ENCODE measurements around the gene SUMO3. TPM values are rescaled to one million over a fixed set of nuclear protein-coding genes. Genes with fewer than 3 reads are reported as not detected.

Gene SUMO3
- total and polyA plus RNA-seq, 2 donors (not counting 1 experiment from before 2014, with no cell fraction given), result 96.3 to 190 TPM

- peak in 1 of 2 donors; percentile 13 for DNase-seq (ENCODE audit: low read depth in 2 of 2)
- Histone ChIP-seq H3K27me3 (ENCODE audit: control insufficient read depth, insufficient read depth, low read length) (no peaks in the 10 kb centered on the region), H3K9me3 (ENCODE audit: control insufficient read depth, insufficient read depth, low read depth, low read length) (no peaks in the 10 kb centered on the region), H3K4me3 (replicated peaks in 1 of 4; ENCODE audit: control extremely low read depth in 1 of 4, insufficient read depth in 1 of 4, low read depth in 3 of 4, low read length in 4 of 4) (peak overlapping the region; percentile 90 to 97 (median 93)), H3K79me2 (ENCODE audit: control insufficient read depth, insufficient read depth, low read length) (peaks cover 39% of the 10 kb centered on the region), H4K20me1 (ENCODE audit: control insufficient read depth, extremely low read depth, insufficient read depth, low read length) (no peaks in the 10 kb centered on the region), H3K27ac (ENCODE audit: insufficient read depth, low read length) (peak overlapping the region; percentile 70), H3K4me2 (ENCODE audit: extremely low read depth, insufficient read depth, low read length) (peak overlapping the region; percentile 95), H2AFZ (ENCODE audit: low read length) (no peak overlapping the region), H3K36me3 (ENCODE audit: control insufficient read depth, insufficient read depth, low read length) (peaks cover 16% of the 10 kb centered on the region), H3K4me1 (ENCODE audit: control insufficient read depth, extremely low read depth, insufficient read depth, low read length) (peaks cover 4% of the 10 kb centered on the region), H3K9ac (ENCODE audit: insufficient read depth, low read length) (peak overlapping the region; percentile 81)
- TF ChIP-seq CTCF (conservative IDR thresholded peaks at IDR 0.05 in 1 of 2, IDR thresholded peaks at IDR 0.05 in 1 of 2; ENCODE audit: low read depth in 1 of 2, low read length in 2 of 2) (no peak), EZH2 (IDR thresholded peaks at IDR 0.05; ENCODE audit: low read length, missing control alignments) (no peak)
These were observed 15.3 kb downstream of the SUMO3 start for GRCh38 chr21:44802396-44803153.

- Histone ChIP-seq H2AFZ (ENCODE audit: low read length) (peak within 1 kb of the TSS; percentile 92), H3K4me3 (replicated peaks in 1 of 4; ENCODE audit: control extremely low read depth in 1 of 4, insufficient read depth in 1 of 4, low read depth in 3 of 4, low read length in 4 of 4) (peak within 1 kb of the TSS; percentile 90 to 97 (median 93)), H3K4me1 (ENCODE audit: control insufficient read depth, extremely low read depth, insufficient read depth, low read length) (peaks cover 4% of the 10 kb centered on the region), H3K9me3 (ENCODE audit: control insufficient read depth, insufficient read depth, low read depth, low read length) (no peaks in the 10 kb centered on the region), H3K79me2 (ENCODE audit: control insufficient read depth, insufficient read depth, low read length) (peaks cover 44% of the 10 kb centered on the region), H3K4me2 (ENCODE audit: extremely low read depth, insufficient read depth, low read length) (peak within 1 kb of the TSS; percentile 95), H3K27ac (ENCODE audit: insufficient read depth, low read length) (peak within 1 kb of the TSS; percentile 70), H4K20me1 (ENCODE audit: control insufficient read depth, extremely low read depth, insufficient read depth, low read length) (no peaks in the 10 kb centered on the region), H3K9ac (ENCODE audit: insufficient read depth, low read length) (peak within 1 kb of the TSS; percentile 81), H3K36me3 (ENCODE audit: control insufficient read depth, insufficient read depth, low read length) (peaks cover 11% of the 10 kb centered on the region), H3K27me3 (ENCODE audit: control insufficient read depth, insufficient read depth, low read length) (no peaks in the 10 kb centered on the region)
- DNase-seq (ENCODE audit: low read depth in 2 of 2), result peak; percentile 70 to 76
- TF ChIP-seq EZH2 (IDR thresholded peaks at IDR 0.05; ENCODE audit: low read length, missing control alignments), result no peak
- no peak for TF ChIP-seq CTCF (conservative IDR thresholded peaks at IDR 0.05 in 1 of 2, IDR thresholded peaks at IDR 0.05 in 1 of 2; ENCODE audit: low read depth in 1 of 2, low read length in 2 of 2)
These were observed 16.1 kb downstream of the SUMO3 start, which contains the start of gene UBE2G2 for GRCh38 chr21:44801468-44802395. Gene UBE2G2, minus strand, starts transcription at chr21:44801820. Its CDS starts 72 bp downstream, at chr21:44801748.

GRCh38 chr21:44800971-44801467 lies 16.8 kb downstream of the SUMO3 start:
- Histone ChIP-seq H3K4me2 (ENCODE audit: extremely low read depth, insufficient read depth, low read length) (peak overlapping the region; percentile 95), H3K9me3 (ENCODE audit: control insufficient read depth, insufficient read depth, low read depth, low read length) (no peaks in the 10 kb centered on the region), H2AFZ (ENCODE audit: low read length) (peak overlapping the region; percentile 8), H4K20me1 (ENCODE audit: control insufficient read depth, extremely low read depth, insufficient read depth, low read length) (no peaks in the 10 kb centered on the region), H3K27ac (ENCODE audit: insufficient read depth, low read length) (peak overlapping the region; percentile 64), H3K9ac (ENCODE audit: insufficient read depth, low read length) (peak overlapping the region; percentile 64), H3K79me2 (ENCODE audit: control insufficient read depth, insufficient read depth, low read length) (peaks cover 50% of the 10 kb centered on the region), H3K36me3 (ENCODE audit: control insufficient read depth, insufficient read depth, low read length) (peaks cover 10% of the 10 kb centered on the region), H3K4me3 (replicated peaks in 1 of 4; ENCODE audit: control extremely low read depth in 1 of 4, insufficient read depth in 1 of 4, low read depth in 3 of 4, low read length in 4 of 4) (peak overlapping the region; percentile 90 to 97 (median 93)), H3K4me1 (ENCODE audit: control insufficient read depth, extremely low read depth, insufficient read depth, low read length) (peaks cover 4% of the 10 kb centered on the region), H3K27me3 (ENCODE audit: control insufficient read depth, insufficient read depth, low read length) (no peaks in the 10 kb centered on the region)
- DNase-seq (ENCODE audit: low read depth in 2 of 2), result peak; percentile 23 to 41
- TF ChIP-seq EZH2 (IDR thresholded peaks at IDR 0.05; ENCODE audit: low read length, missing control alignments) (no peak), CTCF (conservative IDR thresholded peaks at IDR 0.05 in 1 of 2, IDR thresholded peaks at IDR 0.05 in 1 of 2; ENCODE audit: low read depth in 1 of 2, low read length in 2 of 2) (peak in 1 of 2 donors; percentile 16)

All from fibroblast of lung (primary cell).